HUES48 (cell line): Measurements from ENCODE around the gene ARHGAP25.

ENCODE experiments used
- H3K27ac ChIP-seq: one replicate; pipeline ENCODE4 v1.7.0; 2013; ENCODE audit warnings: low read depth, low read length, inconsistent platforms
- H3K27me3 ChIP-seq: 2 replicates; pipeline ENCODE4 v1.6.1; 2013; ENCODE audit warnings: mild to moderate bottlenecking, low read length; ENCODE audit not compliant: control insufficient read depth, insufficient read depth
- H3K36me3 ChIP-seq: 2 replicates; pipeline ENCODE4 v1.6.1; 2013; ENCODE audit warnings: low read length; ENCODE audit not compliant: control insufficient read depth, insufficient read depth
- H3K4me1 ChIP-seq: 2 replicates; pipeline ENCODE4 v1.6.1; 2013; ENCODE audit warnings: mild to moderate bottlenecking, low read length; ENCODE audit not compliant: control insufficient read depth, insufficient read depth
- H3K4me3 ChIP-seq: 2 replicates; pipeline ENCODE4 v1.5.1; 2013; ENCODE audit warnings: mild to moderate bottlenecking, low read depth, low read length
- H3K9ac ChIP-seq: 2 replicates; pipeline ENCODE4 v1.6.1; 2013; ENCODE audit warnings: mild to moderate bottlenecking, low read depth, low read length, moderate library complexity
- H3K9me3 ChIP-seq: 2 replicates; pipeline ENCODE4 v1.6.1; 2013; ENCODE audit warnings: low read length; ENCODE audit not compliant: control insufficient read depth, insufficient read depth

Gene ARHGAP25

GRCh38 chr2:68755071-68755470 is 20.5 kb downstream of the ARHGAP25 start:
- H3K9ac ChIP-seq, result no peak overlapping the region
- no peaks in the 10 kb centered on the region for H3K27me3 ChIP-seq
- no peak overlapping the region for H3K4me3 ChIP-seq
- no peak overlapping the region for H3K27ac ChIP-seq
- no peaks in the 10 kb centered on the region for H3K9me3 ChIP-seq
- no peaks in the 10 kb centered on the region for H3K36me3 ChIP-seq
- peaks cover 7% of the 10 kb centered on the region for H3K4me1 ChIP-seq

- Histone ChIP-seq H3K4me3 (no peak overlapping the region; the same call in 1 of the 2 replicates), H3K36me3 (no peaks in the 10 kb centered on the region), H3K27ac (no peak overlapping the region)
Measured at GRCh38 chr2:68756178-68756577, 21.6 kb downstream of the ARHGAP25 start.

GRCh38 chr2:68757081-68757480 is 22.5 kb downstream of the ARHGAP25 start:
- H3K27me3 ChIP-seq, result no peaks in the 10 kb centered on the region
- peaks cover 7% of the 10 kb centered on the region for H3K4me1 ChIP-seq
- H3K27ac ChIP-seq, result no peak overlapping the region
- H3K9ac ChIP-seq, result no peak overlapping the region
- H3K36me3 ChIP-seq, result no peaks in the 10 kb centered on the region
- H3K9me3 ChIP-seq, result no peaks in the 10 kb centered on the region
- no peak overlapping the region for H3K4me3 ChIP-seq

More at GRCh38 chr2:68756178-68756577, 21.6 kb downstream of the ARHGAP25 start:
- H3K9me3 ChIP-seq, result no peaks in the 10 kb centered on the region
- 0 out of 2 replicates have a peak overlapping the region, but pooled peaks have one; percentile 4 for H3K9ac ChIP-seq
- no peaks in the 10 kb centered on the region for H3K27me3 ChIP-seq
- peaks cover 7% of the 10 kb centered on the region for H3K4me1 ChIP-seq

- H3K9ac ChIP-seq, result no peak overlapping the region
Measured at GRCh38 chr2:68762100-68762499, 27.5 kb downstream of the ARHGAP25 start.

GRCh38 chr2:68762665-68763064 is 28.1 kb downstream of the ARHGAP25 start:
- H3K27me3 ChIP-seq, result no peaks in the 10 kb centered on the region
- no peaks in the 10 kb centered on the region for H3K36me3 ChIP-seq
- peaks cover 23% of the 10 kb centered on the region for H3K4me1 ChIP-seq
- no peak overlapping the region for H3K9ac ChIP-seq
- no peak overlapping the region for H3K4me3 ChIP-seq
- no peaks in the 10 kb centered on the region for H3K9me3 ChIP-seq
- no peak overlapping the region for H3K27ac ChIP-seq

More at GRCh38 chr2:68762100-68762499, 27.5 kb downstream of the ARHGAP25 start:
- H3K4me3 ChIP-seq, result no peak overlapping the region
- H3K27ac ChIP-seq, result no peak overlapping the region
- no peaks in the 10 kb centered on the region for H3K36me3 ChIP-seq
- H3K9me3 ChIP-seq, result no peaks in the 10 kb centered on the region
- peaks cover 23% of the 10 kb centered on the region for H3K4me1 ChIP-seq
- H3K27me3 ChIP-seq, result no peaks in the 10 kb centered on the region

- peaks cover 23% of the 10 kb centered on the region for H3K4me1 ChIP-seq
- no peaks in the 10 kb centered on the region for H3K27me3 ChIP-seq
- H3K27ac ChIP-seq, result peak overlapping the region; percentile 31
- no peak overlapping the region for H3K9ac ChIP-seq
- 0 out of 2 replicates have a peak overlapping the region, but pooled peaks have one; percentile 16 for H3K4me3 ChIP-seq
- no peaks in the 10 kb centered on the region for H3K36me3 ChIP-seq
- no peaks in the 10 kb centered on the region for H3K9me3 ChIP-seq
Measured at GRCh38 chr2:68764041-68764805, 29.6 kb downstream of the ARHGAP25 start.

GRCh38 chr2:68764806-68765311 is 30.2 kb downstream of the ARHGAP25 start:
- Histone ChIP-seq H3K4me3 (0 out of 2 replicates have a peak overlapping the region, but pooled peaks have one; percentile 16), H3K9ac (no peak overlapping the region), H3K4me1 (peaks cover 25% of the 10 kb centered on the region)

GRCh38 chr2:68765739-68766375 is 31.2 kb downstream of the ARHGAP25 start:
- Histone ChIP-seq H3K9me3 (no peaks in the 10 kb centered on the region), H3K36me3 (no peaks in the 10 kb centered on the region), H3K9ac (no peak overlapping the region), H3K27me3 (no peaks in the 10 kb centered on the region), H3K4me3 (no peak overlapping the region), H3K27ac (no peak overlapping the region), H3K4me1 (peaks cover 26% of the 10 kb centered on the region)

More at GRCh38 chr2:68764806-68765311, 30.2 kb downstream of the ARHGAP25 start:
- Histone ChIP-seq H3K27ac (no peak overlapping the region), H3K9me3 (no peaks in the 10 kb centered on the region), H3K36me3 (no peaks in the 10 kb centered on the region), H3K27me3 (no peaks in the 10 kb centered on the region)

- no peak overlapping the region for H3K9ac ChIP-seq
Measured at GRCh38 chr2:68766376-68766845, 31.8 kb downstream of the ARHGAP25 start.

GRCh38 chr2:68767031-68767961 is 32.7 kb downstream of the ARHGAP25 start:
- no peaks in the 10 kb centered on the region for H3K27me3 ChIP-seq
- peaks cover 26% of the 10 kb centered on the region for H3K4me1 ChIP-seq
- H3K27ac ChIP-seq, result no peak overlapping the region
- H3K36me3 ChIP-seq, result no peaks in the 10 kb centered on the region
- H3K4me3 ChIP-seq, result no peak overlapping the region
- no peaks in the 10 kb centered on the region for H3K9me3 ChIP-seq
- H3K9ac ChIP-seq, result no peak overlapping the region

More at GRCh38 chr2:68766376-68766845, 31.8 kb downstream of the ARHGAP25 start:
- H3K4me1 ChIP-seq, result peaks cover 26% of the 10 kb centered on the region
- no peaks in the 10 kb centered on the region for H3K9me3 ChIP-seq
- H3K36me3 ChIP-seq, result no peaks in the 10 kb centered on the region
- no peak overlapping the region for H3K4me3 ChIP-seq
- H3K27me3 ChIP-seq, result no peaks in the 10 kb centered on the region
- H3K27ac ChIP-seq, result no peak overlapping the region
